Measurements from ENCODE around the gene LRRC56. TPM values are rescaled to one million over a fixed set of nuclear protein-coding genes. Genes with fewer than 3 reads are reported as not detected.

Gene LRRC56
- total RNA-seq, 1 donor from 2014 or later: 0.82 TPM

GRCh38 chr11:581752-582151 lies 44.4 kb downstream of the LRRC56 start:
- Mint-ChIP-seq H3K4me3 (ENCODE audit: unreplicated experiment) (no peak overlapping the region), H3K27ac (ENCODE audit: unreplicated experiment) (no peak overlapping the region), H3K36me3 (ENCODE audit: low read depth, unreplicated experiment) (peaks cover 16% of the 10 kb centered on the region), H3K9me3 (ENCODE audit: unreplicated experiment) (no peaks in the 10 kb centered on the region), H3K4me1 (ENCODE audit: low read depth, unreplicated experiment) (peaks cover 37% of the 10 kb centered on the region), H3K27me3 (ENCODE audit: low read depth, unreplicated experiment) (no peaks in the 10 kb centered on the region)
- H3K4me3 ChIP-seq (ENCODE audit: insufficient read depth, low read depth, low read length): no peak overlapping the region
- peaks cover 14% of the 10 kb centered on the region for H3K4me1 ChIP-seq (ENCODE audit: insufficient read depth, low read length)
- H3K9ac ChIP-seq (ENCODE audit: low read length): no peak overlapping the region
- no peaks in the 10 kb centered on the region for H3K9me3 ChIP-seq (ENCODE audit: insufficient read depth, low read depth, low read length)
- TF ChIP-seq EZH2 (IDR thresholded peaks at IDR 0.05; ENCODE audit: insufficient read depth, low read length) (no peak), CTCF (IDR thresholded peaks at IDR 0.05; ENCODE audit: insufficient read depth, low read depth, low read length) (no peak)
- peaks cover 84% of the 10 kb centered on the region for H3K79me2 ChIP-seq (ENCODE audit: insufficient read depth, low read length)
- DNase-seq (ENCODE audit: low read depth) (no peak), FAIRE-seq (no peak)
- H3K27me3 ChIP-seq (ENCODE audit: insufficient read depth, low read length): no peaks in the 10 kb centered on the region
- H4K20me1 ChIP-seq (ENCODE audit: insufficient read depth, low read length): peaks cover 79% of the 10 kb centered on the region
- no peak overlapping the region for H3K27ac ChIP-seq (ENCODE audit: low read depth, low read length)
- peaks cover 8% of the 10 kb centered on the region for H3K36me3 ChIP-seq (ENCODE audit: insufficient read depth, low read length)
- no peak overlapping the region for H3K4me2 ChIP-seq (ENCODE audit: low read length)
- H2AFZ ChIP-seq (ENCODE audit: low read depth, low read length): no peak overlapping the region

- H3K4me1 Mint-ChIP-seq (ENCODE audit: low read depth, unreplicated experiment): peaks cover 37% of the 10 kb centered on the region
- H3K9ac ChIP-seq (ENCODE audit: low read length): no peak overlapping the region
- no peaks in the 10 kb centered on the region for H3K27me3 Mint-ChIP-seq (ENCODE audit: low read depth, unreplicated experiment)
- H3K36me3 ChIP-seq (ENCODE audit: insufficient read depth, low read length): peaks cover 11% of the 10 kb centered on the region
- no peaks in the 10 kb centered on the region for H3K9me3 Mint-ChIP-seq (ENCODE audit: unreplicated experiment)
- FAIRE-seq (no peak), DNase-seq (ENCODE audit: low read depth) (no peak)
- H3K4me3 ChIP-seq (ENCODE audit: insufficient read depth, low read depth, low read length): no peak overlapping the region
- H4K20me1 ChIP-seq (ENCODE audit: insufficient read depth, low read length): peaks cover 74% of the 10 kb centered on the region
- H3K4me1 ChIP-seq (ENCODE audit: insufficient read depth, low read length): peaks cover 11% of the 10 kb centered on the region
- peak overlapping the region; percentile 14 for H3K4me3 Mint-ChIP-seq (ENCODE audit: unreplicated experiment)
- peaks cover 79% of the 10 kb centered on the region for H3K79me2 ChIP-seq (ENCODE audit: insufficient read depth, low read length)
- no peak overlapping the region for H2AFZ ChIP-seq (ENCODE audit: low read depth, low read length)
- H3K36me3 Mint-ChIP-seq (ENCODE audit: low read depth, unreplicated experiment): peaks cover 23% of the 10 kb centered on the region
- no peak for TF ChIP-seq CTCF (IDR thresholded peaks at IDR 0.05; ENCODE audit: insufficient read depth, low read depth, low read length)
- TF ChIP-seq EZH2 (IDR thresholded peaks at IDR 0.05; ENCODE audit: insufficient read depth, low read length): no peak
- no peaks in the 10 kb centered on the region for H3K27me3 ChIP-seq (ENCODE audit: insufficient read depth, low read length)
- H3K4me2 ChIP-seq (ENCODE audit: low read length): no peak overlapping the region
- no peaks in the 10 kb centered on the region for H3K9me3 ChIP-seq (ENCODE audit: insufficient read depth, low read depth, low read length)
- no peak overlapping the region for H3K27ac Mint-ChIP-seq (ENCODE audit: unreplicated experiment)
- H3K27ac ChIP-seq (ENCODE audit: low read depth, low read length): no peak overlapping the region
These were observed 47.0 kb downstream of the LRRC56 start for GRCh38 chr11:584287-584686.

GRCh38 chr11:586376-587316 lies 49.3 kb downstream of the LRRC56 start:
- Histone ChIP-seq H3K36me3 (ENCODE audit: insufficient read depth, low read length) (peaks cover 20% of the 10 kb centered on the region), H3K4me2 (ENCODE audit: low read length) (no peak overlapping the region), H3K9me3 (ENCODE audit: insufficient read depth, low read depth, low read length) (no peaks in the 10 kb centered on the region), H3K27me3 (ENCODE audit: insufficient read depth, low read length) (no peaks in the 10 kb centered on the region), H4K20me1 (ENCODE audit: insufficient read depth, low read length) (peaks cover 76% of the 10 kb centered on the region), H3K79me2 (ENCODE audit: insufficient read depth, low read length) (peaks cover 73% of the 10 kb centered on the region), H3K4me1 (ENCODE audit: insufficient read depth, low read length) (peaks cover 11% of the 10 kb centered on the region), H3K4me3 (ENCODE audit: insufficient read depth, low read depth, low read length) (no peak overlapping the region), H2AFZ (ENCODE audit: low read depth, low read length) (no peak overlapping the region), H3K9ac (ENCODE audit: low read length) (no peak overlapping the region), H3K27ac (ENCODE audit: low read depth, low read length) (no peak overlapping the region)
- H3K27me3 Mint-ChIP-seq (ENCODE audit: low read depth, unreplicated experiment): no peaks in the 10 kb centered on the region
- peaks cover 27% of the 10 kb centered on the region for H3K4me1 Mint-ChIP-seq (ENCODE audit: low read depth, unreplicated experiment)
- peaks cover 25% of the 10 kb centered on the region for H3K36me3 Mint-ChIP-seq (ENCODE audit: low read depth, unreplicated experiment)
- TF ChIP-seq CTCF (IDR thresholded peaks at IDR 0.05; ENCODE audit: insufficient read depth, low read depth, low read length): no peak
- no peak for TF ChIP-seq EZH2 (IDR thresholded peaks at IDR 0.05; ENCODE audit: insufficient read depth, low read length)
- peak overlapping the region; percentile 99 for H3K27ac Mint-ChIP-seq (ENCODE audit: unreplicated experiment)
- no peak overlapping the region for H3K4me3 Mint-ChIP-seq (ENCODE audit: unreplicated experiment)
- no peaks in the 10 kb centered on the region for H3K9me3 Mint-ChIP-seq (ENCODE audit: unreplicated experiment)
- FAIRE-seq (no peak), DNase-seq (ENCODE audit: low read depth) (no peak)

Measured in astrocyte (in vitro differentiated cells and primary cell).